Femur (tissue), 1 donor: ENCODE measurements around the gene CHST13.
"Not testable (repeated sequence)": the region's sequence is repeated elsewhere in the genome, so short reads cannot be mapped to it uniquely, and the experiment has no call there.

ENCODE experiments used
- DNase-seq: peaks from one replicate; pipeline ENCODE4 v3.0.0-alpha.2; 2017

CHST13 gene

DNA sequence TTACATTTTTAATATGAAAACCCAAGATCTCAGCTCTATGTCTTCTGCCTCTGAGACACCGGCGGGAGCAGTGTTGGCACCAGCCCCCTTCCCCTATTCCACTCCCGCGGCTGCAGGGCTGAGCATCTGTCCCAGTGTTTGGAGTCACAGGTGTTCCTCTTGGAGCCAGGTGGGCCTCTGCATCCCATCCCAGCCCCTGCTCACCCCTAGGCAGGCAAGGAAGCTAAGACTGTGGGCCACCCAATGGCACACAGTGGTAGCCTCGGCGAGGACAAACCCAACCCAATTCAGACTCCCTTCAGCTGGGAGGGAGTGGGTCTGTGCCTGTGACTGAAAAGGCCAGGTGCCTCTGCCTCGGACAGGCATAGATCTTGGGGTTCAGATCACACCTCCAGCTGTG is 3.1 kb downstream of the CHST13 start:
- no peak for DNase-seq

DNA sequence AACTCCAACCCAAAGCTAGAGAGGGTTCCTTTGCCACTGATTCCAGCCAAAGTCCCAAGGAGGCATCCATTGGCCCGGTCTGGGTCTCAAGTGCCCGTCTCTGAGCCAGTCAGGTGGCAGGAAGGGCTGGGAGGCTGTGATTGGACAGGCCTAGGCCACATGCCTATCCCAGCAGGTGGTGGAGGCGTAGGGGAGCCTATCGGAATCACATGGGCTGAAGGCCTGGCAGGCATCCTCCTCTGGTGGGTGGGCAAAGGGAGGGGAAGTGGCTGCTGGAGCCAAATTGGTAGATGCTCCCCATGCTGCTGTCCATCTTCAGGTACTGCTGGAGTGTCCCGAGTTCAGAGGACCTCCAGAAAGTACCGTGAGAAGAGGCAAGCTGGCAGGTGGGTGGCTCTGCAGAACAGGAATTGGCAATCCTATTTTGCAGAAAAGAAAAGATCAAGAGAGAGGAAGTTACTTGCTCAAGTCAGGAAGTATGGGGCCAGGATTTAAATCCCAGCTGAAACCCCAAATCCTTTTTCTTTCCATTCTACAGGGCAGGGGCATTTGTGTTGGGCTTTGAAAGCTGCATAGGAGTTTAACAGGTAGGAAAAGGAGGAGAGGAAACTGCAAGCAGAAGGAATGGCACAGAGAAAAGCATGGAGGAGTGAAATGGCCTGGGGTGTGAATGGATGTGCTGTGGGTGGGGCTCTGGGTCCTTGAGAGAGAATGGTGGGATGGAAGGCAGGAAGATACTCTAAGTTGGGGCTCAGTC is 3.7 kb downstream of the CHST13 start:
- DNase-seq = no peak

DNA sequence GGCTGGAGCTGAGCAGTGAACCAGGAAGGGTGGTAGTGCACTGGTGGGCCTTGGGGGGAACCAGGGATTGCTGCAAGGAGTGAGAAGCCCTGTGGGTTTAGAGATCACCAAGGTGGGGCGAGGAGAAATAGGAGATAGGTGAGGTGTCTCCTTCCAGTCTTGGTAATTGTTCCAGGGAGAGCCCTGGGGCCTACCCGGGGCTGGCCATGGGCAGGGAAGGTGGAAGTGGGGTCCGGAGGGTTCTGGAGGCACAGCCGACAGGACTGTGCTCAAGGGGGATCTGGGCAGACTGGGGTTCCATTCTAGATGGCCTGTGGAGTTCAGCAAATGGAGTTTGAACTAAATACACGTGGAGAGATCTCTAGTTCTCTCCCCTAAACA is 4.5 kb downstream of the CHST13 start:
- DNase-seq = no peak

DNA sequence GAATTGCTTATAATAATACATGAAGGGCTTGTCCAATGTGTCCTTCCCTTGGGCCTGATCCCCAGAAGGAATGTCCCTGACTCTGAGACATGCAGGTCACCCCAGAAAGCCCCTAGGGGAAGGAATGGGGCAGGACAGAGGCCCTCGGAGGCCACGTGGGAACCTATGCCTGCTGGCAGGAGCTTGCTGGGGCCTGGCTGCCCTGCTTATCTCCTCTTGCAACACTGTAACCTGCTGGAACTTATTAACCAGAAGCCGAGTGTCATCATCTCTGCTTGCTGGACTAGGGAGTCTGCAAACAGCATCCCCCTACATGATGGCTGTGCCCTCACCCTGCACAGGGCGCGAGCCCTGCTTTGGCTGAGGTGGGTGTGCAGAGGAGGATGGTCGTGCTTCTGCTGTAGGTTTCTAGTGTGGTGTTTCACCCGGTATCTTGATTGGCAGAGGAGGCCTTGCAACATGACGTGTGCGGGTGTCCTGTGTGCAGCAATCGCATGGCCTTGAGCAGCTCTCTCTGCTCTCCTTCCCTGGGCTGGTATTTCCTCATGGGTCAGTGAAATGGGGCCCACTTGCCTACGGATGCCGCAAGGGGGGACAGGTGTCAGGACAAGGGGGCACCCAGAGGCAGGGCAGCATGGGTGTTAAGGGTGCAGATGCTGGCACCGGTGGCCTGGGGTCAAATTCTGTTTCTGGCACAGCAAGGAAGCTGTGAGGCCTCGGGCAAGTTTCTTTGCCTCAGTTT is 5.0 kb downstream of the CHST13 start:
- DNase-seq = no peak

DNA sequence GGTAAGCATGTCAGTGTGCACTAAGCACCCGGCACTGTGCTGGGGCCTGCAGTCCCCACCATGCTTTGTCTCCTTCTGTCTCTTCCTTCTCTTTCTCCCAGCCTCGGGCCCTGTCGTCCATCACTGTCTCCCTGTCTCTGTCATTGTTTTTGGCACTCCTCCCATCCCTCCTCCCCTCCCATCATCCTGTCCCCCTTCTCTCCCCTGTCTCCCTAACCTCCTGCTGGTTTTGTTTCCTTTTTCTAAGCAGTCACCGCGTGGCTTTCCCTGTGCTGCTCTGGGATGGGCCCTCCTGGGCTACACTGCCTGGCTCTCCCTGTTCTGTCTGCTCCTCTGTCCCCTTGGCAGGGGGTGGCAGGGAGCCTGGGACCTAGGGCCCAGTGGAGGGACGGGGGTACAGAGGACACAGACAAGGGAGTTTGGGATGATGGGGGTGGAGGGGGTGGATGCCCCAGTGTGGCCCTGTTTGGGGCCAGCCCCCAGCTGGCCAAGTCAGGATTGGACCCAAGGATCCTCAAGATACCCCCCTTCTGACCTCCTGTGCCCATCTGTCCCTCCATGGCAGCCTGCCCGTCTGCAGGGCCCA is 5.7 kb downstream of the CHST13 start:
- DNase-seq = no peak

DNA sequence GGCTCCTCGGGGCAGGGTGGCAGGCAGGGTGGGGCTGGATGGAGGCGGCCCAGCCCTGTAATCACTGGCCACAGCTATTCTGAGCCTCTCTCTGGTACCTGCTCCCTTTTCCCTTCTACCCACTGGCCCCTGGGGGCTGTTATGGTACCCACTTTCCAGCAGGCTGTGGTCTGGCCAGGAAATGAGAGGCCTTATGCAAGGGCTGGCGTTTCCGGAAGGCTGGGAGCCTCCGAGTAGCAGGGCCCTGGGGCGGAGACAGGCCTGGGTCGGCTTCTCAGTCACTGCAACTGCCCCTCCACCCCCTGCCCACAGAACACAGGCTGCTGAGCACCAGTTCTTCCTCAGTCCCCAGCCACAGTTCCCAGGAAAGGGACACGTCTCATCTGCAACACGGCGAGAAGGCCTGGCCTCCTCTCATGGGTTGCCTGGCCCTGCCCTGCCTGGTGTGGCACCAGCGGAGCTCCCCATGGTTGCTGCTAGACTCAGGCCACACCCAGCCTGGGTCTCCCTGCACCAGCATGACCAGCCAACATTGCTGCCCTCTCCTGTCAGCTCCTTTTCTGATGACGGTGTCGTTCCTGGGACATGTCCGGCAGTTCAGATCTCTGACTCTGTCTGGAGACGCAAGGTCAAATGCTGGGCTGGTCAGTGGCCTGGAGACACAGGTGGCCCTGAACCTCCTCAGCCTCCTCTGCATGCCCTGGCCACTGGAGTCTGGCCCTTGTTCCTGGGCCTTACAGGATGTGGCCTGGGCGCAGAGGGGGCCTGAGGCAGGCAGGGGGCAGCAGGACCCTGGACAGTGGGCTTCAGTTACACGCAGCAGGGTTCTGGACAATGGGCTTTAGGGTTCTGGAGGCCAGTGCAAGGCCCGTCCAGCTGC is 6.5 kb downstream of the CHST13 start:
- peak; percentile 88 for DNase-seq

DNA sequence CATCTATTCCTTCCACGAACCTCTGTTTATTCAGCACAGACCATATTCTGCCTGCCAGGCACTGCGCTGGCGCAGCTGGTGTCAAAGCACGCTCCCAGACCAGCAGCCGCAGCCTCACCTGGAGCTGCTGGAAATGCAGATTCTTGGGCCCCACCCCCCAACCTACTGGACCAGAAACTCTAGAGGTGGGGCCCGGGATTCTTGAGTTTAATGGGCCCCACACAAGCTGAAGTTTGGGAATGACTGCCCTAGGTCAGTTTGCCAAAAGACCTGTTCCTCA is 7.0 kb downstream of the CHST13 start:
- DNase-seq = no peak

DNA sequence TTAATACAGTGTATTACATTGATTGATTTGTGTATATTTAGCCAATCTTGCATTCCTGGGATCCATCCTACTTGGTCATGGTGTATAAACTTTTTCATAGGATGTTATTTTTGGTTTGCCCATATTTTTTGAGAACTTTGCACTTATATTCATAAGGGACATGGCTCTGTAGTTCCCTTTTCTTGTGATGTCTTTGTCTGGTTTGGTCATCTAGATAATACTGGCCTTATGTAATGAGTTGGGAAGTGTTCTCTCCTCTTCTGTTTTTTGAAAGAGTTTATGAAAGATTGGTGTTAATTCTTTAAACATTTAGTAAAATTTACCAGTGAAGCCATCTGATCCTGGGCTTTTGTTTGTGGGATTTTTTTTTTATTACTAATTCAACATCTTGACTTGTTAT is 9.6 kb downstream of the CHST13 start:
- no peak for DNase-seq

DNA sequence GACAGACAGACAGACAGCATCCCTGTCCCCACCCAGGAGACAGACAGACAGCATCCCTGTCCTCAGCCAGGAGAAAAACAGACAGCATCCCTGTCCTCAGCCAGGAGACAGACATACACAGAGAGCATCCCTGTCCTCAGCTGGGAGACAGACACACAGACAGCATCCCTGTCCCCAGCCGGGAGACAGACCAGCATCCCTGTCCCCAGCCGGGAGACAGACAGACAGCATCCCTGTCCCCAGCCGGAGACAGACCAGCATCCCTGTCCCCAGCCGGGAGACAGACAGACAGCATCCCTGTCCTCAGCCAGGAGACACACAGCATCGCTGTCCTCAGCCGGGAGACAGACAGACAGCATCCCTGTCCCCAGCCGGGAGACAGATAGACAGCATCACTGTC is 10.8 kb downstream of the CHST13 start:
- DNase-seq = not testable (repeated sequence)

DNA sequence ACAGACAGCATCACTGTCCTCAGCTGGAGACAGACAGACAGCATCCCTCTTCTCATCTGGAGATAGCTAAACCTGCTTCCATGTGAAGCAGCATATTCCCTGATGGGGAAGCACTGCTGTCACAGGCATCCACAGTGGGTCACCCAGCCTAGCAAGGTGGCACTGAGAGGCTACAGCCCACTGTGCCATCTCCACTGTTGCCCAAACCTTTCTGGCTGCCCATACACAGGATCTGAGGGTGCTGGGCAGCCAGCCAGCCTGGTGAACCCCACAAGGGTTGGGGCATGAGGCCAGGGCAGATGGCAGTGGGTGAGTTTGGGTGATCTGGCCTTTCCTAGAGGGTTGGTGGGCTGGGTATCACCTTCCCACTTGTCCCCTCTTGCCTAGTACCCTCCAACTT is 11.7 kb downstream of the CHST13 start:
- DNase-seq = no peak

DNA sequence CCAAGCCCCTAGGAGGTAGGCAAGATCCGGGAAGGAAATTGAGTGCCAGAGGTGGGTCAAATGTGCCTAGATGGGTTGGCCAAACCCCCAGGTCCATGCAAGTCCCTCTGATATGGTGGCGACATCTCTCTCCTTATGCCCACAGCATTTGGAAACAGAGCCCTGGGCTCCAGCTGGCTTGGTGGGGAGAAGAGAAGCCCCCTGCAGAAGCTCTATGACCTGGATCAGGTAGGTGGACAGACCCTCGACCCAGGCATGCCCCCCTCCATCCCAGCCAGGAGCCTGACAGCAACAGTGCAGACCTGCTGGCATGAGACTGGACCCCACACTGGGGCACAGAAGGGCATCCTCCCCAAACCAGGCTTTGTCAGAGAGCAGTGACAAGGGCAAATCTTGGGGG is 12.2 kb downstream of the CHST13 start:
- no peak for DNase-seq

DNA sequence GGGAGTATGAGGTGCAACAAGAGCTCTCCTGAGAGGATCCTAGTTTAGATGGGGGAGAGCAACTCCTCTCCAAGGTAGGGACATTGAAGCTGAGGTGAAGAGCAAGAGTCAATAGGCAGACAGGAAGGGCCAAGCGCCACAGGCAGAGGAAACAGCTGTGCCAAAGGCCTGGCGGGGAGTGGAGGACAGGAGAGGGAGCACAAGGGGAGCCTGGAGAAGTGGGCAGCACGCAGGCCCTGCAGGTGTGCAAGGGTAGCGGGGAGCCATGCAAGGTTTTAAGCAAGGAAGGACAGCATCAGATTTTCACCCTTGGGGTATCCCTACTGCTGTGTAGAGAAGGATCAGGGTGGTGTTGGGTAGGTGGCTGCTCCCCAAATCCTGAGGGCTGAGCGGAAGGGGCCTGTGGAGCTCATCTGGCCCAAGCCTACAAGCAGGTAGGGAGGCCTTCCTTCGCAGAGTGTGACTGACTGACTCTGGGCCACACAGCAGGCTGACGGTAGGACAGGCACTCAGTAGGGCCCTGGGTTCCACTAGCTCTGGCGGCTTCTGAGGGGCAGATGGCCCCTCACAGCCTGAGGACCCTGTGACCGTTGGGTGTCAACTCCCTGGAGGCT is 13.3 kb downstream of the CHST13 start:
- DNase-seq = peak; percentile 3

DNA sequence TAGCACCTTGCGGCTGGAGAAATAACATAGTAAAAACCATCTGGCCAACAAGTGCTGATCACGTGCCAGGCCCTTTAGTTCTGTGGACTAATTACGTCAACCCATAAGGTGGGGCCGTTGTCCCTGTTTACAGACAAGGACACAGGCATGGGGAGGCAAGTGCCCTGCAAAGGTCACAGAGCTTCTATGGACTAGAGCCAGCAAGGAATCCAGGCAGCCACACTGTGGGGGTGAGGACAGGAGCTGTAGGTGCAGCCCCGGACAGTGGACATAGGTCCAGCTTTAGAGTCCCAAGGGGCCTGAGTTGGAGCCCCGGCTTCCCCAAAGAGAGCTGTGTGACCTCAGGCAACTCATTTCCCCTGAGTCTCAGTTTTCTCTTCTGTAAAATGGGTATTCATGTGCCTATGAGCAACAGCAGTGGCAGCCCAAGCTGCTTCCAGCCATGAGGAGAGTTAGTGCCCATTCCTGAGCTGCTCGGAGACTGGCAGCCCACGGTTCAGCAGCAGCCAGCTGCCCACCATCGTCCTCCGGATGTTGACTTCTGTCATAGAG is 13.9 kb downstream of the CHST13 start:
- peak; percentile 20 for DNase-seq

DNA sequence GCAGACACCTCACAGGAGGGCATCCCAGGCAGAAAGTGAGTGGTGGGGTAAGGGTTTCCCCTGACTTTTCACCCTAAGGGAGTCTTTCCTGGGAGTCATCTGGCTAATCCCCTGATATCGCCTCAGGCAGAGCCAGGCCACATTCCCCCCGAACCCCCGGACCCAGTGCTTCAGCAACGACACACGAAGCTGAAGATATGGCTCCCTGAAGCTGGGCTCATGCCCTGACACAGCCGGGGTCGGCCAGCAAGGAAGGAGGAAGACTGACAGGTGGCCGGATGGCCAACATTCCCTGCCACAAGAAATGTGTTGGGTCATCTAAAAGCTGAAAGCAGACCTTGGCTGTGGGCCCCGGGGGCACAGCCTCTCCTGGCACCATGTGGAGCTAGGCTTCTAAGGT is 14.4 kb downstream of the CHST13 start:
- peak; percentile 11 for DNase-seq

DNA sequence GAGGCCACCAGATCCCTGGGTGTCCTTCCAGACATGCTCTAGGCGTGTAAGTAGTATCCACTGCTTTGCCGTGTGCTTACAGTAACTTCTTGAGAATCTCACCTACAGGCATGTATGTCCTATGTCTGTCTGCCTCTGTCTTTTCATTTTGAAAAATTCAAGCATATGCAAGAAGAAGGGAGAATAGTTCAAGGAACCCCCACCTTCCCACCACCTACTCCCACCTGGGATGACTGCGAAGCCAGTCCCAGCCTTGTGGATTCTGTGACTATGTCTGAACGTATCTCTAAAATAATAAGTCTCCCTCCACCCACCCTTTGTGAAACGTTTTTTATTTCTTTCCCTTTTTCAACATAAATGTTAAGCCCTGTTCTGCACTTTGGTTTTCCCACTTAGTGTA is 15.0 kb downstream of the CHST13 start:
- DNase-seq = peak; percentile 4

DNA sequence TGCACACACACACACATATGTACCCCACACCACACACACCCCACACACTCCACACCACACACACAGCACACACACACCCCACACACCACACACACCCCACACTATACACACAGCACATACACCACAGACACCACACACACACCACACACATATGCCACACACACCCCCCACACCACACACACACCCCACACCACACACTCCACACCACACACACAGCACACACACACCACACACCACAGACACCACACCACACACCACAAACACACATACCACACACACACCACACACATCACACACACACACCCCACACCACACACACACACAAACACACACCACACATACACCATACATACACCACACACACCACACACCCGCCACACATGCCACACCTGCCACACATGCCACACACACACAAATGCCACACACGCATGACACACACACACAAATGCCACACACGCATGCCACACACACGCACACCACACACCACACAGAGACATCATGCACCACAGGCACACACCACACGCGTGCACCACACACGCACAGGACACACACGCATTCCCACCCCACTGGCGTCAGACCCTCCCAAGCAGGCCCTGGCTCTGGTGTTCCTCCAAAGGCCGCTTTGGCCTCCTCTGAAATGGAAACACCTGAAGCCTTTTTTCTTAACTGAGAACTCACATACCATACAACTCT is 15.7 kb downstream of the CHST13 start:
- DNase-seq = peak; percentile 8

DNA sequence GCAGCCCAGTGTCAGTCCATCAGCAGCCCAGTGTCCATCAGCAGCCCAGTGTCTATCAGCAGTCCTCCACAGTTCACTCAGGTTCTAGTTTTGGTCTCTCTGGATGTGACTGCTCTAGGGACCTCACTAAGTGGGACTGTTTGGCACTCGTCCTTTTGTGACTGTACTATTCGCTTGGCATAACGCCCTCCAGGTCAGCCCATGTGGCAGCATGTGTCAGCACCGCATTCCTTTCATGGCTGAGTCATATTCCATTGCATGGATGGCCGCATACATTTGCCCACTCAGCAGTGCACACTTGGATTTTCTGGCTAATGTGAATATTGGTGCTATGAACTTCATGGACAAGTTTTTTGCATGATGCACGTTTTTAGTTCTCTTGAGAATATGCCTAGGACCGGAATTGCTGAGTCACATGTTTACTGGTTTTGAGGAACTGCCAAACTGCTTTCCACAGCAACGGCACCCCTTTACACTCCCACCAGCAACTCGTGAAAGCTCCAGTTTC is 16.4 kb downstream of the CHST13 start:
- peak; percentile 65 for DNase-seq

DNA sequence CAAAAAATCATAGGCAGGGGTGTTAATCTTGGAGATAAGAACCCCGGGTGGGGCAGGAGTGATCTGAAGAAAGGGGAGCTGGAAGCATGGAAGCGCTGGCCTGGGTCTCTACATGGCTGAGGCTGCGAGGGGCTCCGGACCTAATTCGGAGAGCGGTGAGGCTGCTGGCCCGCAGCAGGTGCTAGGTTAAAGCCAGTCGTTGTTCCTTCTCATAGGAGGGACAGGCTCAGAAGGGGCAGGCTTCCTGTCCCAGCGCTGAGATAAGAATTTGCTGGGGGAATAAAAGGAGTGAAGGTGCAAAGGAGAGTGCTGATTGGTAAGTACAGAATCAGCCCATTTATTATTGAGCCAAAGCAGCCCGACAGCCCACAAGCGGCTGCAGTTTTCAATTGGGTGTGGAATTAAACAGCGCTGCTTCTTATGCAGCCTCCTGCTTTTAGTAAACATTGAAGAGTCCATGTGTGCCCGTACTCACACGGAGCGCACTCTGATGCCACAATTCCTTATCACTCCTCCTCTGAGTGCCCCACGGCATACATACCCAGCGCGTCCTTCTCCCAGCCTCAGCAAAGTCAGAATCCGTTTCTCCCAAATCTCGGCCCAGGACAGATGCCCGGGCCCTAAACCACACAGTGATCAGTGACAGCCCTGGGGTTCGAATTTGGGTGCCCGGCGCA is 17.1 kb downstream of the CHST13 start:
- peak; percentile 11 for DNase-seq

DNA sequence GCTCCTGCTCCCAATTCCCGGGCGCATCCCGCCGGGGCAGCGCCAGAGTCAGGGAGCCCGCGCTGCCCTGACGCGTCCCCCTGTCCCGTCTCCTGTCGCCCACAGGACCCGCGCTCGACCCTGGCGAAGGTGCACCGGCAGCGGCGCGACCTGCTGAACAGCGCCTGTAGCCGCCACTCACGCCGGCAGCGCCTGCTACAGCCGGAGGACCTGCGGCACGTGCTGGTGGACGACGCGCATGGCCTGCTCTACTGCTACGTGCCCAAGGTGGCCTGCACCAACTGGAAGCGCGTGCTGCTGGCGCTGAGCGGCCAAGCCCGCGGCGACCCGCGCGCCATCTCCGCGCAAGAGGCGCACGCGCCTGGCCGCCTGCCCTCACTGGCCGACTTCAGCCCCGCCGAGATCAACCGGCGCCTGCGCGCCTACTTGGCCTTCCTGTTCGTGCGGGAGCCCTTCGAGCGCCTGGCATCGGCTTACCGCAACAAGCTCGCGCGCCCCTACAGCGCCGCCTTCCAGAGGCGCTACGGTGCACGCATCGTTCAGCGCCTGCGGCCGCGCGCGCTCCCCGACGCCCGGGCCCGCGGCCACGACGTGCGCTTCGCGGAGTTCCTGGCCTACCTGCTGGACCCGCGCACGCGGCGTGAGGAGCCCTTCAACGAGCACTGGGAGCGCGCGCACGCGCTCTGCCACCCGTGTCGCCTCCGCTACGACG is 17.8 kb downstream of the CHST13 start:
- peak; percentile 13 for DNase-seq
